Testis (tissue), 2 donors: ENCODE measurements around the gene ELMO3.

Source experiments
- POLR2A ChIP-seq: fragments of 450-650 bp; IDR thresholded peaks from one replicate; pipeline ENCODE4 v1.6.1; 2017; ENCODE audit warnings: antibody characterized with exemption, mild to moderate bottlenecking, moderate library complexity
- TF ChIP-seq, protein P1 (sequence below), 3 experiments: fragments of 450-650 bp in 2 of 3; fragments of 200-600 bp in 1 of 3; sonication (generic) in 1 of 3; IDR thresholded peaks; one replicate each; pipeline ENCODE4 v1.5.1; 2016 to 2019; ENCODE audit warnings: antibody characterized with exemption in 3 of 3, mild to moderate bottlenecking in 2 of 3, moderate library complexity in 1 of 3

DNA sequence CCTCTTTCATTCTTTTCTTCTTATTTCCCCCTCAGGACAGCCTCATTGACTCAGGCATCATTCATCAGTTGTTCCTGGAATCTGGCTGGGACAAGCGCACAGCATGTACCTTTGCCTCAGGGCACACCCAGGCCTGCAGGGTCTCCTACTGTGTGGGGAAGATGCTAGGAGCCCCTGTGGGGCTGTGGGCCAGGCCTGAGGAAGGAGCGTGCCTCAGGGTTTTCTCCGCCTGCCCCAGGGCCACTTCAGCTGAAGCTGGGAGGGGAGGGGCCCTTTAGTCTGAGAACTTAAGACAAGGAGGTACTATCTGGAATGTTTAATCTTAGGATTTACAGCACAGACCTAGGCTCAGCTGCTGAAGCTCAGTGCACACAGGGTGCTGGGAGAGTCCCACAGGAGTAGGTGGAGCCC lies 7.9 kb downstream of the ELMO3 start:
- TF ChIP-seq, protein P1, sequence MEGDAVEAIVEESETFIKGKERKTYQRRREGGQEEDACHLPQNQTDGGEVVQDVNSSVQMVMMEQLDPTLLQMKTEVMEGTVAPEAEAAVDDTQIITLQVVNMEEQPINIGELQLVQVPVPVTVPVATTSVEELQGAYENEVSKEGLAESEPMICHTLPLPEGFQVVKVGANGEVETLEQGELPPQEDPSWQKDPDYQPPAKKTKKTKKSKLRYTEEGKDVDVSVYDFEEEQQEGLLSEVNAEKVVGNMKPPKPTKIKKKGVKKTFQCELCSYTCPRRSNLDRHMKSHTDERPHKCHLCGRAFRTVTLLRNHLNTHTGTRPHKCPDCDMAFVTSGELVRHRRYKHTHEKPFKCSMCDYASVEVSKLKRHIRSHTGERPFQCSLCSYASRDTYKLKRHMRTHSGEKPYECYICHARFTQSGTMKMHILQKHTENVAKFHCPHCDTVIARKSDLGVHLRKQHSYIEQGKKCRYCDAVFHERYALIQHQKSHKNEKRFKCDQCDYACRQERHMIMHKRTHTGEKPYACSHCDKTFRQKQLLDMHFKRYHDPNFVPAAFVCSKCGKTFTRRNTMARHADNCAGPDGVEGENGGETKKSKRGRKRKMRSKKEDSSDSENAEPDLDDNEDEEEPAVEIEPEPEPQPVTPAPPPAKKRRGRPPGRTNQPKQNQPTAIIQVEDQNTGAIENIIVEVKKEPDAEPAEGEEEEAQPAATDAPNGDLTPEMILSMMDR (IDR thresholded peaks at IDR 0.05): no peak
- TF ChIP-seq POLR2A: no peak
